ENCODE data around the gene ZMIZ1.

ZMIZ1 gene

DNA sequence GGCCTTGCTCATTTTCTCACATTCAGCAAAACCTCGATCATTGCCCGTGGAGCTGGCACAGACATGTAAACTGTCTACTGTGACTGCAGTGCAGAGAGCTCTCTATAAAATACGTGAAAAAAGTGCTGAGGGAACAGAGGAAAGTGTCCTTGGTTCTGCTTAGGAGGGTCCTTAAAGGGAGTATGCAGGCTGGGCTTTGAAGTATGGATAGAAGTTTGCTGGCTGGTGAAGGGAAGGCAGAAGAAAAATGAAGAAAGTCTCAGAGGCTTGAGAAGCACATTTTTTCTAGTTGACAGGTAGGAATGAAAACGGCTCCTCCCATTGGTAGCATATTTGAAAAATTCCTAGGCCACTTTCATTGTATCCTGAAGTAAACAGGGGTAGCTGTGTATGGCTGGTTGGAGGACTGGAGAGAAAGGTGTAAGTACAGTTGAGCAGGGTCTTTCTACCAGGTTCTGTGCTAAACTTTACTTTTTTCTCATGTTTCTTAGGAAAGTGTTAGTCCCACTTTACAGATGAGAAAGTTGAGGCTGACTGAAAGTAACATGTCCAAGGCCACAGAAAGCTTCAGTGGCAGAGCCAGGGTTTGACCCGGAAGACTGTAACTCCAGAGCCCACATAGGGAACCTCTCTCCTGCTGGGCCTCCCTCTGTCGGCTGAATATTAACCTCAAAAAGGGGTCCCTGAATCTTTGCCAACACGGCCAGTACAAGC, 215.5 kb downstream of the ZMIZ1 start:
- Histone ChIP-seq H3K27me3 (ENCODE audit: insufficient read depth, insufficient read length) (no peaks in the 10 kb centered on the region), H3K4me3 (ENCODE audit: insufficient read length, low read depth) (no peak overlapping the region), H3K9me3 (ENCODE audit: insufficient read depth, low read length) (no peaks in the 10 kb centered on the region), H3K9ac (ENCODE audit: insufficient read length, low read depth) (no peak overlapping the region), H3K4me1 (ENCODE audit: insufficient read depth, insufficient read length) (peaks cover 13% of the 10 kb centered on the region), H3K36me3 (ENCODE audit: insufficient read depth, insufficient read length, low read length) (peaks cover 80% of the 10 kb centered on the region)
- TF ChIP-seq ZNF274 (IDR thresholded peaks at IDR 0.05; ENCODE audit: low read depth, low read length) (no peak), YY1 (IDR thresholded peaks at IDR 0.05; ENCODE audit: insufficient read depth, insufficient read length) (no peak), SUZ12 (IDR thresholded peaks at IDR 0.05; ENCODE audit: extremely low read depth, insufficient read depth, insufficient read length) (no peak)
- no peak for DNase-seq (ENCODE audit: low read depth, low spot score)

DNA sequence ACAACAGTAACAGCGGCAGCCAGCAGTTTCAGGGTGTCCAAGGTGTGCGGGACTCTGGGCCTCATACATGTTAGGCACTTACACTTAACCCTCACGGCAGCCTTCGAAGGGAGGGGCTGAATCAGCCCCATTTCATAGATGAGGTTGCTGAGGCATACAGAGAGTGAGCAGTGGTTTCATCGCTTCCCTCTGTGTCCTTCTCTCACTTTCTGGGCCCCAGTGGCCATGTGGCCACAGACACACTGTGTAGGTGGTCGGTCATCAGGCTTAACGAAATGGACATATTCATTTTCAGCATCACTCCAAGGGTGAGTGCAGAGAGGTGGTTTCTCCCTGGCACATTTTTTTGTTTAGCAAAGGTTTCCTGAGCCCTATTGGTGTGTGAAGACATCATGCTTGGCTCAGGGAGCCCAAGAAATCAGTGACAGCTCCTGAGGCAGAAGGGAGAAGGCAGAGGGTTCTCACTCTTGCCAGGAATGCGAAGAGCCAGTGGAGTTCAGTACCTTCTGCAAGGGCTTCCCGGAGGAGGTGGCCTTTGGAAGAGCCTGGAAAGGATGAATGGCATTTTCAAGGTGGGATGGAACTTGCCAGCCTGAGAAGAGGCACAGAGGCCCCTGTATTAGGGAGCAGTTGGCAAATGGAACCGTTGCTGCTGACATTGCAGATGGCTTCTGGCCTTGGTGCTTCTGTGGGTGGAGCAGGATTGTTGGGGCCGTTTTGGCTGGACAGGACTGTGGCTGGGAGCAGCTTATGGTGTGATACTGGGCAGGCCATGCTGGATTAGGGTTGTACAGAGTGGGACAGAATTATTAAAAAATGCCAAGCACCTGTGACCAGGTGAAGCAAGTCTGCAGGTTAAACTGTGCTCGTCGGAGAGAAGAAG, 216.8 kb downstream of the ZMIZ1 start:
- Histone ChIP-seq H3K4me3 (ENCODE audit: insufficient read length, low read depth) (no peak overlapping the region), H3K9ac (ENCODE audit: insufficient read length, low read depth) (no peak overlapping the region), H3K9me3 (ENCODE audit: insufficient read depth, low read length) (no peaks in the 10 kb centered on the region), H3K27me3 (ENCODE audit: insufficient read depth, insufficient read length) (no peaks in the 10 kb centered on the region), H3K4me1 (ENCODE audit: insufficient read depth, insufficient read length) (peaks cover 13% of the 10 kb centered on the region), H3K36me3 (ENCODE audit: insufficient read depth, insufficient read length, low read length) (peaks cover 84% of the 10 kb centered on the region)
- TF ChIP-seq YY1 (IDR thresholded peaks at IDR 0.05; ENCODE audit: insufficient read depth, insufficient read length): no peak
- no peak for TF ChIP-seq SUZ12 (IDR thresholded peaks at IDR 0.05; ENCODE audit: extremely low read depth, insufficient read depth, insufficient read length)
- TF ChIP-seq ZNF274 (IDR thresholded peaks at IDR 0.05; ENCODE audit: low read depth, low read length): no peak
- DNase-seq (ENCODE audit: low read depth, low spot score): no peak

DNA sequence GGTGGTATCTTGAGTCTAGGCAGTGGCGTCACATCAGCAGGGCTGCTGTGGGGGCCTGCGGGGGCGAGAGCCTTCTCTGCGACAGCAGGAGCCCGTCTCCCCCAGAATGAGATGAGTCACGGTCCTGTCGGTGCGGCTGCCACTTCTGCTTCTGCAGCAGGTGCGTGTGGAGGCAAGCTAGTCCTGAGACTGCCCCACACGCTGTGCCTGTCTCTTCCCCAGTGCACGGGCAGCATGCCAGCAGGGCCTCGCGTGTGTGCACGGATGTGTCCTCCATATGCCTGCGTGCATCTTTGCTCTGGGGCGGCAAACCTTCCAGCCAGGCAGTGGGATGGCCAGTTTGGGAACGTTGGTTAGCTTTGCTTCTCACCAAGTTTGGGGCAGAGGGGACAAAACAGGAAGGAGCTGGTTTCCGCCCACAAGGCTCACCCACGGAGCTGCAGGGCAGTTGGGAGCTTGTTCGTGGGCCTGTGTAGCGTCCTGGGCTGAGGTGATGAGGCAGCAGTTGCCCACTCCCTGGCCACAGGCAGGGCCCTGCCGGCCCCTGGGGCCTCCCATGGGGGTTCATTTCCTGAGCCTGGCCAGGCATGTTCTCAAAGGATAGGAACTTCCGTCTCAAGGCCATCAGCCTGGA, 217.7 kb downstream of the ZMIZ1 start:
- Histone ChIP-seq H3K9ac (ENCODE audit: insufficient read length, low read depth) (no peak overlapping the region), H3K4me3 (ENCODE audit: insufficient read length, low read depth) (no peak overlapping the region), H3K27me3 (ENCODE audit: insufficient read depth, insufficient read length) (no peaks in the 10 kb centered on the region), H3K4me1 (ENCODE audit: insufficient read depth, insufficient read length) (peaks cover 13% of the 10 kb centered on the region), H3K9me3 (ENCODE audit: insufficient read depth, low read length) (no peaks in the 10 kb centered on the region), H3K36me3 (ENCODE audit: insufficient read depth, insufficient read length, low read length) (peaks cover 83% of the 10 kb centered on the region)
- DNase-seq (ENCODE audit: low read depth, low spot score): no peak
- no peak for TF ChIP-seq SUZ12 (IDR thresholded peaks at IDR 0.05; ENCODE audit: extremely low read depth, insufficient read depth, insufficient read length)

DNA sequence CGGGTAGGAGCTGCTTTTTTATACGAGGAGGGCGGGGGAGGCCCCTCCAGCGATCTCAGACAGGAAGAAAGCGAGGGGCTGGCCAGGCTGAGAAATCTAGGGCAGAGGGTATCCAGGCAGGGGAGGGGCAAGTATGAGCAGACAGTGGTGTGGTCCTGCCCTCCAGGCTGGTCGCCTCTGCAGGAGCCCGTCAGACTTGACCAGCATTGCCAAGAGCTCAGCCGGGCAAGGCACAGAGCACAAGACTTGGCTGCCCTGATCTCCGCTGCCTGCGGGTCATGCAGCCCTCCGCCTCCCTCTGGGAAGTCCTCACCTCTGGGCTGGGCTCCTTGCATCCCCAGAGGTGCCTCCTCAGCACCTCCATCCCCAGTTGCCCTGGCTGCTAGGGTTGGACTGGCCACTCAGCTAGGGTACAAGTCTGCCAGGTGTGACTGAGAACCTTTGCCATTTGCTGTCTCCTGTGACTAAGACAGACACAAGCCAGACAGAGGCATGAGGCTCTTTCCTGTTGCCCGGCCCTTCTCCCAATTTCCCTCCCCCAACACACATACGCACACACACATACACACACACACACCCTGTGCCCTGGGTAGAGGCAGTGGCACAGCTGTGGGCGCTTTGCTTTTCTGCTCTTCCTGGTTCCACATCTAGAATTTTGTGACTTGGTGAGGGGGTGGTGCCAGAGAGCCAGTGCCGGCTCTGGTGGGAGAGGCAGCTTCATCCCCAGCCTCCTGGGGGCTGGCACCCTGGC, 219.4 kb downstream of the ZMIZ1 start:
- TF ChIP-seq ZNF274 (IDR thresholded peaks at IDR 0.05; ENCODE audit: low read depth, low read length) (no peak), YY1 (IDR thresholded peaks at IDR 0.05; ENCODE audit: insufficient read depth, insufficient read length) (no peak), SUZ12 (IDR thresholded peaks at IDR 0.05; ENCODE audit: extremely low read depth, insufficient read depth, insufficient read length) (no peak)
- H3K9ac ChIP-seq (ENCODE audit: insufficient read length, low read depth): no peak overlapping the region
- no peaks in the 10 kb centered on the region for H3K27me3 ChIP-seq (ENCODE audit: insufficient read depth, insufficient read length)
- peaks cover 84% of the 10 kb centered on the region for H3K36me3 ChIP-seq (ENCODE audit: insufficient read depth, insufficient read length, low read length)
- H3K4me3 ChIP-seq (ENCODE audit: insufficient read length, low read depth): no peak overlapping the region
- DNase-seq (ENCODE audit: low read depth, low spot score): no peak
- H3K9me3 ChIP-seq (ENCODE audit: insufficient read depth, low read length): no peaks in the 10 kb centered on the region
- peaks cover 5% of the 10 kb centered on the region for H3K4me1 ChIP-seq (ENCODE audit: insufficient read depth, insufficient read length)

DNA sequence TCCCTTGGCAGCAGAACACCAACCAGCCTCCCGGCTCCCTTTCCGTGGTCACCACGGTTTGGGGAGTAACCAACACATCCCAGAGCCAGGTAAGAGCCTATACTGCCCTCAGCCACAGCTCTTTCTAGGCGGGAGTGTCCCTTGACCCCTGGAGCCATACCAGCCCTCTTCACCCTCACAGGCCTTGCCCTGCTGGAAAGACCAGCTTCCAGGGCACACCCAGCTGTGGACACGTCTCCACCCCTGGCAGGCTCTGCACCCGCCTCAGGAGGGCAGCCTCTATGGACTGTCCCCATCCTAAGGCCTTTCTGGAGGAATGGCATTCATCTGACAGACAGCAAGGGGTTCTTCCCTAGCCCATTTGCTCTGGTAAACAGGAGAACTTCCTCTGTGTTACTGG, 221.0 kb downstream of the ZMIZ1 start:
- Histone ChIP-seq H3K4me1 (ENCODE audit: insufficient read depth, insufficient read length) (peaks cover 3% of the 10 kb centered on the region), H3K27me3 (ENCODE audit: insufficient read depth, insufficient read length) (no peaks in the 10 kb centered on the region), H3K36me3 (ENCODE audit: insufficient read depth, insufficient read length, low read length) (peaks cover 86% of the 10 kb centered on the region), H3K9ac (ENCODE audit: insufficient read length, low read depth) (no peak overlapping the region), H3K9me3 (ENCODE audit: insufficient read depth, low read length) (no peaks in the 10 kb centered on the region), H3K4me3 (ENCODE audit: insufficient read length, low read depth) (no peak overlapping the region)
- no peak for DNase-seq (ENCODE audit: low read depth, low spot score)
- TF ChIP-seq YY1 (IDR thresholded peaks at IDR 0.05; ENCODE audit: insufficient read depth, insufficient read length): no peak

DNA sequence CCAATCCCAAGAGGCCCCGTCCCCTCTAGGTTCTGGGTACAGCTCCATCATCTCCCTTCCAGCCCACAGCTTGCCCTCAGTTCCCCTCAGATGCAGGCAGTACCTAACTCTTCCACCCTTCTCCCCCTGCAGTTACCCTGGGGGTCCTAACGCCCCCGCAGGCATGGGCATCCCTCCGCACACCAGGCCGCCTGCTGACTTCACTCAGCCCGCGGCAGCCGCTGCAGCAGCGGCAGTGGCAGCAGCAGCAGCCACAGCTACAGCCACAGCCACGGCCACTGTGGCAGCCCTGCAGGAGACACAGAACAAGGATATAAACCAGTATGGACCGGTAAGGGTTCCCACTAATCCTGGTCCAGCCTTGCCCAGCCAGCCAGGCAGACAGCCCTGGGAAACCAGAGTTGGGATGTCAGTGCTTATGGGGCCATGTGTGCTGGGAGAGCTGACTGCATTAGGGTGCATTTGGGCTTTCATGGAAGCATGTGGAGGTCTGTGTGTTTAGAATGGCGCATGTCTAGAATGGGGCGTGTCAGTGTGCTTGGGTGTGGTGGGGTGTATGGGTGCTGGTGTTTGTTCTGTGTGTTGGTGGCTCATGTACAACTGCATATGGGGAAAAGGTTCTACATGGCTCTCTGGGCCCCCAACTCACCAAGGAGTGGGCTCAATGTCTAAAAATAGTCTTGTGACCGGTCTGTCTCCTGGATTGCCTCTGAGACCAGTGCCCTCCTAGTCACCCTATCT, 223.4 kb downstream of the ZMIZ1 start:
- Histone ChIP-seq H3K27me3 (ENCODE audit: insufficient read depth, insufficient read length) (no peaks in the 10 kb centered on the region), H3K36me3 (ENCODE audit: insufficient read depth, insufficient read length, low read length) (peaks cover 81% of the 10 kb centered on the region), H3K9me3 (ENCODE audit: insufficient read depth, low read length) (no peaks in the 10 kb centered on the region), H3K4me3 (ENCODE audit: insufficient read length, low read depth) (no peak overlapping the region), H3K4me1 (ENCODE audit: insufficient read depth, insufficient read length) (no peaks in the 10 kb centered on the region), H3K9ac (ENCODE audit: insufficient read length, low read depth) (no peak overlapping the region)
- no peak for DNase-seq (ENCODE audit: low read depth, low spot score)
- TF ChIP-seq ZNF274 (IDR thresholded peaks at IDR 0.05; ENCODE audit: low read depth, low read length) (no peak), SUZ12 (IDR thresholded peaks at IDR 0.05; ENCODE audit: extremely low read depth, insufficient read depth, insufficient read length) (no peak), YY1 (IDR thresholded peaks at IDR 0.05; ENCODE audit: insufficient read depth, insufficient read length) (no peak)

Data from NT2/D1 (cell line).